Esophagus muscularis mucosa (tissue), 4 donors: ENCODE data around the gene CLDN10. TPM values are rescaled to one million over a fixed set of nuclear protein-coding genes. Genes with fewer than 3 reads are reported as not detected.
"Not testable (repeated sequence)": the region's sequence is repeated elsewhere in the genome, so short reads cannot be mapped to it uniquely, and the experiment has no call there.

ENCODE experiments used
- DNase-seq: peaks from one replicate; pipeline ENCODE4 v3.0.0-alpha.2; 2017; ENCODE audit errors: extremely low spot score
- H3K27ac ChIP-seq, 4 donors: fragments of 200-600 bp; sonication (generic); replicated peaks in 1 of 4; 1 replicate in 3 of 4; 2 replicates in 1 of 4; pipeline ENCODE4 v1.5.1; 2016 to 2019; ENCODE audit warnings: mild to moderate bottlenecking in 1 of 4
- H3K27me3 ChIP-seq, 4 donors: fragments of 200-600 bp; sonication (generic); one replicate each; pipeline versions ENCODE4 v1.5.1 to v1.6.0; 2016 to 2019
- H3K36me3 ChIP-seq, 4 donors: fragments of 200-600 bp; sonication (generic); one replicate each; pipeline ENCODE4 v1.5.1; 2016 to 2019
- H3K4me1 ChIP-seq, 4 donors: fragments of 200-600 bp; sonication (generic); one replicate each; pipeline ENCODE4 v1.5.1; 2016 to 2019
- H3K4me3 ChIP-seq, 4 donors: fragments of 200-600 bp; sonication (generic); 1 replicate in 2 of 4; 2 replicates in 2 of 4; pipeline ENCODE4 v1.5.1; 2016 to 2019; ENCODE audit warnings: mild to moderate bottlenecking in 4 of 4, moderate library complexity in 1 of 4
- H3K9me3 ChIP-seq, 4 donors: fragments of 200-600 bp; sonication (generic); 1 replicate in 3 of 4; 2 replicates in 1 of 4; pipeline ENCODE4 v1.5.1; 2016 to 2019
- EP300 ChIP-seq: sonication (generic); formaldehyde crosslinking; IDR thresholded peaks from one replicate; pipeline ENCODE4 v1.6.1; 2017; ENCODE audit warnings: antibody characterized with exemption
- POLR2A ChIP-seq: fragments of 450-650 bp; IDR thresholded peaks from one replicate; pipeline ENCODE4 v1.6.1; 2017; ENCODE audit warnings: antibody characterized with exemption, moderate library complexity, mild to moderate bottlenecking, low read depth
- POLR2AphosphoS5 ChIP-seq, 2 donors: sonication (generic); formaldehyde crosslinking; IDR thresholded peaks; one replicate each; pipeline ENCODE4 v1.6.1; 2017; ENCODE audit warnings: antibody characterized with exemption in 2 of 2
- WGBS: methylation state at CpG from one replicate; pipeline ENCODE4 v1.1.5; 2018; 5-methylcytosine and 5-hydroxymethylcytosine counted together
- intact Hi-C: fragments of 100-400 bp; cut with DNase I; formaldehyde crosslinking; loops from one replicate; pipeline ENCODE4 v1.15.1; 2023
- total RNA-seq, 4 donors: library from RNA; depleted of rRNA; stranded (reverse); fragments of >200 nt; gene quantifications; one replicate each; pipeline versions ENCODE4 v1.1.0 to v1.2.1, GENCODE V29; 2016
- TF ChIP-seq, protein P1 (sequence below), 3 experiments: fragments of 200-600 bp in 2 of 3; fragments of 450-650 bp in 1 of 3; sonication (generic) in 2 of 3; IDR thresholded peaks; one replicate each; pipeline ENCODE4 v1.5.1; 2017 to 2019; ENCODE audit warnings: antibody characterized with exemption in 3 of 3, mild to moderate bottlenecking in 2 of 3, moderate library complexity in 1 of 3

CLDN10 gene
- total RNA-seq, 4 donors from 2014 or later, result 1.2 to 1.9 TPM; not detected in 2

DNA sequence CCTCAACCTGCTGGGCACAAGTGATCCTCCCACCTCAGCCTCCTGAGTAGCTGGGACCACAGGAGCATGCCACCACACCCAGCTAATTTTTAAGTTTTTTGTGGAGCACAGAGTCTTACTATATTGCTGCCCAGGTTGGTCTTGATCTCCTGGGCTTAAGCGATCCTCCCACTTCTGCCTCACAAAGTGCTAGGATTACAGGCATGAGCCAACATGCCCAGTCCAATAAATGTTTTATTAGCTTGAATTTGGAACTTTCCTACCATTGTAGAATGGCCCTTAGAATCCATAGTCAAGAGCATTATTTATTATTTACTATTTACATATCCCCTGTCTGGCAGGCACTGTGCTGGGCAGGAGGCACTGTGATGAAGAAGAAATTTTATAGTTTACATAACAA, 39.6 kb upstream of the CLDN10 start:
- DNase-seq, result no peak
- no peaks in the 10 kb centered on the region for H3K36me3 ChIP-seq
- H3K4me3 ChIP-seq, result no peak overlapping the region
- no peaks in the 10 kb centered on the region for H3K4me1 ChIP-seq
- no peak for TF ChIP-seq POLR2A
- TF ChIP-seq POLR2AphosphoS5 (IDR thresholded peaks at IDR 0.05), result no peak
- TF ChIP-seq EP300, result no peak
- TF ChIP-seq, protein P1, sequence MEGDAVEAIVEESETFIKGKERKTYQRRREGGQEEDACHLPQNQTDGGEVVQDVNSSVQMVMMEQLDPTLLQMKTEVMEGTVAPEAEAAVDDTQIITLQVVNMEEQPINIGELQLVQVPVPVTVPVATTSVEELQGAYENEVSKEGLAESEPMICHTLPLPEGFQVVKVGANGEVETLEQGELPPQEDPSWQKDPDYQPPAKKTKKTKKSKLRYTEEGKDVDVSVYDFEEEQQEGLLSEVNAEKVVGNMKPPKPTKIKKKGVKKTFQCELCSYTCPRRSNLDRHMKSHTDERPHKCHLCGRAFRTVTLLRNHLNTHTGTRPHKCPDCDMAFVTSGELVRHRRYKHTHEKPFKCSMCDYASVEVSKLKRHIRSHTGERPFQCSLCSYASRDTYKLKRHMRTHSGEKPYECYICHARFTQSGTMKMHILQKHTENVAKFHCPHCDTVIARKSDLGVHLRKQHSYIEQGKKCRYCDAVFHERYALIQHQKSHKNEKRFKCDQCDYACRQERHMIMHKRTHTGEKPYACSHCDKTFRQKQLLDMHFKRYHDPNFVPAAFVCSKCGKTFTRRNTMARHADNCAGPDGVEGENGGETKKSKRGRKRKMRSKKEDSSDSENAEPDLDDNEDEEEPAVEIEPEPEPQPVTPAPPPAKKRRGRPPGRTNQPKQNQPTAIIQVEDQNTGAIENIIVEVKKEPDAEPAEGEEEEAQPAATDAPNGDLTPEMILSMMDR (IDR thresholded peaks at IDR 0.05), result no peak
- H3K27me3 ChIP-seq, result peaks cover 0 to 11% (median 0%) of the 10 kb centered on the region in 4 donors
- intact Hi-C loops, result no loop called here
- H3K27ac ChIP-seq, result no peak overlapping the region
- H3K9me3 ChIP-seq, result no peaks in the 10 kb centered on the region
- 100% methylated on average over 1 of the region's 1 CpG for WGBS

DNA sequence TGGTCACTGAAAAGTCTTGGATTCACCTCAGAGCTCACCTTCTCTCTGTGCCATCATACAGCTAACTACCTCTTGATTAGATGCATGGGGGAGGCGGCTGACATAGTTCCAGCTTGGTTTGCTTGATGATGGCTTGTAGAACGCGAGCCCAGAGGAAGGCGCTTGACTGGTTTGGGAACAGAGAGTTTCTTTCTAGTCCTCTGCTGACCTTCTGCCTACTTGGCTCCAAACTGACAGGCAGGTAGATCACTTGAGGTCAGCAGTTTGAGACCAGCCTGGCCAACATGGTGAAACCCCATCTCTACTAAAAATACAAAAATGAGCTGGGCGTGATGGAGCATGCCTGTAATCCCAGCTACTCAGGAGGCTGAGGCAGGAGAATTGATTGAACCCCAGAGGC, 36.9 kb upstream of the CLDN10 start:
- H3K9me3 ChIP-seq, H3K4me3 ChIP-seq, H3K4me1 ChIP-seq, intact Hi-C loops, H3K36me3 ChIP-seq, H3K27ac ChIP-seq, DNase-seq: not testable (repeated sequence)
- WGBS, result 94% methylated on average over 2 of the region's 5 CpGs
- peaks cover 0 to 11% (median 0%) of the 10 kb centered on the region in 4 donors for H3K27me3 ChIP-seq

DNA sequence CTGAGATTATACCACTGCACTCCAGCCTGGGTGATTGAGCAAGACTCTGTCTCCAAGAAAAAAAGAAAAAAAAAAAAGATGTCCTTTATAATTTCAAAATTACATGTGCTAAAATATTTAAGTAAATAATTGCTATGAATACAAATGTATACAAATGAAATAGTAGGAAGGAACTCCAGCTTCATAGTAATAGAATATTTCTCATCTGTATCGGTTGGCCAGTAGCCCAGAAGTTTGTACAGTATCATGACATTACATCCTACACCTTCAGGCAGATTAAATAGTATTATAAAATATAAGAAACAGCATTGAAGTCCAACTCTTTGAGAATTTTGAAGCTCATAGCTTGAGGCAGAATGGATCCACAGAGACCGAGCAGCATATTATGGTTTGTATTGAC, 36.5 kb upstream of the CLDN10 start:
- no peak overlapping the region for H3K27ac ChIP-seq
- no peaks in the 10 kb centered on the region for H3K9me3 ChIP-seq
- no peaks in the 10 kb centered on the region for H3K4me1 ChIP-seq
- peaks cover 0 to 11% (median 0%) of the 10 kb centered on the region in 4 donors for H3K27me3 ChIP-seq
- WGBS, result 32% methylated on average over 2 of the region's 2 CpGs
- TF ChIP-seq POLR2A (no peak), EP300 (no peak), POLR2AphosphoS5 (IDR thresholded peaks at IDR 0.05) (no peak)
- TF ChIP-seq, protein P1 (IDR thresholded peaks at IDR 0.05), result no peak
- H3K4me3 ChIP-seq, result no peak overlapping the region
- no peak for DNase-seq
- intact Hi-C loops, result no loop called here
- H3K36me3 ChIP-seq, result no peaks in the 10 kb centered on the region

DNA sequence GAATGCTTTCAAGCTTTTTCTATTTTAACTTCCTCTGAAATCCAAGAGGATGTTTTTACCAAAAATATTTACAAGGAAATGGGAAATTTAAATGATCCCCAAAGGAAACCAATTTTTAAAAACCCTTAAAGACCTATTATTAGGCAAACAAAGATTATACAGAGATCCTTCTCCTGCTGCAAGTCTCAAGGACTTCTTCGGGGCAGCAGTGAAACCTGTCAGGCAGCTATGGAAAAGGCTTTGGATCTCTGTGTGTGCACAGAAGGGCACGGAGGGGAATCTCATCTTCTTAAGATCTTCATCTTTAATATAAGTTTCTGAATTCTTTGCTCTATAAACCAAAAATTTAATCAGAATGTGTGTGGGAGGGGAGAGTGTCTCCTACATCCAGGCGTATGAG, 36.0 kb upstream of the CLDN10 start:
- no peak for TF ChIP-seq EP300
- TF ChIP-seq POLR2AphosphoS5 (IDR thresholded peaks at IDR 0.05), result no peak
- TF ChIP-seq POLR2A, result no peak
- TF ChIP-seq, protein P1 (IDR thresholded peaks at IDR 0.05), result no peak
- Histone ChIP-seq H3K9me3 (no peaks in the 10 kb centered on the region), H3K4me3 (no peak overlapping the region), H3K36me3 (no peaks in the 10 kb centered on the region), H3K4me1 (no peaks in the 10 kb centered on the region), H3K27me3 (peaks cover 0 to 11% (median 0%) of the 10 kb centered on the region in 4 donors), H3K27ac (no peak overlapping the region)
- intact Hi-C loops, result no loop called here
- 17% methylated on average over 3 of the region's 3 CpGs for WGBS
- no peak for DNase-seq

DNA sequence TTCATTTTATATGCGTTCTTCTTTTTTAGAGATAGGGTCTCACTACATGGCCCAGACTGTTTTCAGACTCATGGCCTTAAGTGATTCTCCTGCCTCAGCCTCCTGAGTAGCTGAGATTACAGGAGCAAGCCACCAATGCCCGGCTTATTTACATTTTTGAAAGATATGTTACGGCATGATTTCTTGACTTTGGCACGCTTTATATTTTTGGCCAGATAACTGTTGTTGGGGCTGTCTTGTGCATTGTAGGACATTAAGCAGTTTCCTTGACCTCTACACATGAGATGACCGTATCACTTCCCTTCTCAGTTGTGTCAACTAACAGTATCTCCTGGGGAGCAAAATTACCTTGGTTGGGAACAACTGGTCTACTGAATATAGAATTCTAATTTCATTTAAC, 28.9 kb upstream of the CLDN10 start:
- H3K4me3 ChIP-seq, result no peak overlapping the region
- no peaks in the 10 kb centered on the region for H3K9me3 ChIP-seq
- TF ChIP-seq POLR2AphosphoS5 (IDR thresholded peaks at IDR 0.05), result no peak
- no peak for TF ChIP-seq EP300
- TF ChIP-seq, protein P1 (IDR thresholded peaks at IDR 0.05), result no peak
- TF ChIP-seq POLR2A, result no peak
- peaks cover 0 to 4% (median 0%) of the 10 kb centered on the region in 4 donors for H3K27me3 ChIP-seq
- intact Hi-C loops, result no loop called here
- no peaks in the 10 kb centered on the region for H3K36me3 ChIP-seq
- 88% methylated on average over 5 of the region's 5 CpGs for WGBS
- no peak for DNase-seq
- no peaks in the 10 kb centered on the region for H3K4me1 ChIP-seq
- H3K27ac ChIP-seq, result no peak overlapping the region
